NCI-H524 treated with DMSO at 0.1 percent for 48 hours (cell line): ENCODE measurements around the gene DHX38.

Experiments
- DNase-seq: peaks from one replicate; lab custom pipeline; 2025; lab: John Stamatoyannopoulos, UW

Gene DHX38

GRCh38 chr16:72083778-72084404 is 9.8 kb upstream of the DHX38 start:
- no peak for DNase-seq

GRCh38 chr16:72084445-72084844 is 9.2 kb upstream of the DHX38 start:
- no peak for DNase-seq

- DNase-seq, result no peak
These were observed 8.6 kb upstream of the DHX38 start for GRCh38 chr16:72085002-72085401.

- DNase-seq, result no peak
These were observed 2.4 kb upstream of the DHX38 start for GRCh38 chr16:72091217-72091616.

GRCh38 chr16:72092832-72093447 is 707 bp upstream of the DHX38 start:
- DNase-seq, result no peak

- DNase-seq, result no peak
These were observed 591 bp downstream of the DHX38 start for GRCh38 chr16:72094266-72094610.

- no peak for DNase-seq
These were observed 5.3 kb downstream of the DHX38 start for GRCh38 chr16:72098936-72099335.

- DNase-seq, result no peak
These were observed 5.8 kb downstream of the DHX38 start for GRCh38 chr16:72099377-72099818.

- no peak for DNase-seq
These were observed 7.5 kb downstream of the DHX38 start for GRCh38 chr16:72101195-72101594.

GRCh38 chr16:72104905-72105304 is 11.3 kb downstream of the DHX38 start:
- DNase-seq, result no peak

- DNase-seq, result no peak
These were observed 12.3 kb downstream of the DHX38 start for GRCh38 chr16:72105978-72106377.

- DNase-seq, result no peak
These were observed 13.7 kb downstream of the DHX38 start for GRCh38 chr16:72107371-72107770.

GRCh38 chr16:72108353-72109102 is 14.9 kb downstream of the DHX38 start:
- DNase-seq, result no peak

- DNase-seq, result no peak
These were observed 15.7 kb downstream of the DHX38 start for GRCh38 chr16:72109300-72109699.

GRCh38 chr16:72109966-72110530 is 16.4 kb downstream of the DHX38 start:
- no peak for DNase-seq

- no peak for DNase-seq
These were observed 17.3 kb downstream of the DHX38 start for GRCh38 chr16:72110662-72111615.

- DNase-seq, result no peak
These were observed 18.2 kb downstream of the DHX38 start for GRCh38 chr16:72111657-72112451.

- no peak for DNase-seq
These were observed 18.8 kb downstream of the DHX38 start for GRCh38 chr16:72112452-72112792.

GRCh38 chr16:72112906-72113615 is 19.4 kb downstream of the DHX38 start:
- no peak for DNase-seq

GRCh38 chr16:72113616-72113945 is 19.9 kb downstream of the DHX38 start:
- no peak for DNase-seq

- no peak for DNase-seq
These were observed 26.4 kb downstream of the DHX38 start for GRCh38 chr16:72120026-72120425.
